ENCODE measurements around the gene TMEM150B. TPM values are rescaled to one million over a fixed set of nuclear protein-coding genes. Genes with fewer than 3 reads are reported as not detected.

Gene TMEM150B
- total RNA-seq, 1 experiment from 2014 or later: not detected

GRCh38 chr19:55299991-55300390 lies 25.1 kb downstream of the TMEM150B start:
- CTCF ChIA-PET: no interaction called here

GRCh38 chr19:55297267-55297666 lies 27.9 kb downstream of the TMEM150B start:
- H3K4me1 ChIP-seq (ENCODE audit: insufficient read depth, low read length): peaks cover 7% of the 10 kb centered on the region; the same call in 1 of the 2 replicates
- no TSS peak for BruUV-seq (replicated peaks)
- DNase-seq: no peak
- H3K9me2 ChIP-seq (replicated peaks; ENCODE audit: low read length): no peaks in the 10 kb centered on the region
- H3K9ac ChIP-seq (ENCODE audit: low read length): no peak overlapping the region
- TF ChIP-seq EZH2phosphoT487 (IDR thresholded peaks at IDR 0.05; ENCODE audit: borderline replicate concordance, low read length) (no peak), EZH2 (IDR thresholded peaks at IDR 0.05; ENCODE audit: low read length, unreplicated experiment) (no peak)
- no peaks in the 10 kb centered on the region for H3K27me3 ChIP-seq (ENCODE audit: low read length)
- H2AFZ ChIP-seq (ENCODE audit: low read length): no peak overlapping the region
- ChIA-PET POLR2A (ENCODE audit: unreplicated experiment) (no interaction called here), CTCF (interaction anchor here (0.5 kb wide), 1 partner anchor 87 kb away, joined by 3 read pairs; no protein-coding TSS in a partner anchor)
- no peaks in the 10 kb centered on the region for H3K36me3 ChIP-seq (ENCODE audit: low read depth, low read length)
- no peaks in the 10 kb centered on the region for H3F3A ChIP-seq (ENCODE audit: low read length, unreplicated experiment)
- H3K27ac ChIP-seq (ENCODE audit: low read length): no peak overlapping the region
- intact Hi-C loops (cut with micrococcal nuclease): no loop called here
- no peaks in the 10 kb centered on the region for H4K20me1 ChIP-seq (ENCODE audit: low read length)
- no peak overlapping the region for H3K4me2 ChIP-seq (ENCODE audit: low read length)
- no peak for ATAC-seq
- H3K4me3 ChIP-seq (ENCODE audit: low read length): no peak overlapping the region
- H3K9me3 ChIP-seq (ENCODE audit: low read length): no peaks in the 10 kb centered on the region
- H3K79me2 ChIP-seq (ENCODE audit: low read length): no peaks in the 10 kb centered on the region

More at GRCh38 chr19:55299991-55300390, 25.1 kb downstream of the TMEM150B start:
- no peak for TF ChIP-seq EZH2 (IDR thresholded peaks at IDR 0.05; ENCODE audit: low read length, unreplicated experiment)
- TF ChIP-seq, protein P1, sequence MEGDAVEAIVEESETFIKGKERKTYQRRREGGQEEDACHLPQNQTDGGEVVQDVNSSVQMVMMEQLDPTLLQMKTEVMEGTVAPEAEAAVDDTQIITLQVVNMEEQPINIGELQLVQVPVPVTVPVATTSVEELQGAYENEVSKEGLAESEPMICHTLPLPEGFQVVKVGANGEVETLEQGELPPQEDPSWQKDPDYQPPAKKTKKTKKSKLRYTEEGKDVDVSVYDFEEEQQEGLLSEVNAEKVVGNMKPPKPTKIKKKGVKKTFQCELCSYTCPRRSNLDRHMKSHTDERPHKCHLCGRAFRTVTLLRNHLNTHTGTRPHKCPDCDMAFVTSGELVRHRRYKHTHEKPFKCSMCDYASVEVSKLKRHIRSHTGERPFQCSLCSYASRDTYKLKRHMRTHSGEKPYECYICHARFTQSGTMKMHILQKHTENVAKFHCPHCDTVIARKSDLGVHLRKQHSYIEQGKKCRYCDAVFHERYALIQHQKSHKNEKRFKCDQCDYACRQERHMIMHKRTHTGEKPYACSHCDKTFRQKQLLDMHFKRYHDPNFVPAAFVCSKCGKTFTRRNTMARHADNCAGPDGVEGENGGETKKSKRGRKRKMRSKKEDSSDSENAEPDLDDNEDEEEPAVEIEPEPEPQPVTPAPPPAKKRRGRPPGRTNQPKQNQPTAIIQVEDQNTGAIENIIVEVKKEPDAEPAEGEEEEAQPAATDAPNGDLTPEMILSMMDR (conservative IDR thresholded peaks at IDR 0.05; ENCODE audit: low read depth, low read length): no peak
- TF ChIP-seq EZH2phosphoT487 (IDR thresholded peaks at IDR 0.05; ENCODE audit: borderline replicate concordance, low read length): no peak
- no peaks in the 10 kb centered on the region for H3K79me2 ChIP-seq (ENCODE audit: low read length)
- H3K9me2 ChIP-seq (replicated peaks; ENCODE audit: low read length): no peaks in the 10 kb centered on the region
- no peak overlapping the region for H3K27ac ChIP-seq (ENCODE audit: low read length)
- POLR2A ChIA-PET (ENCODE audit: unreplicated experiment): no interaction called here
- no peaks in the 10 kb centered on the region for H3K36me3 ChIP-seq (ENCODE audit: low read depth, low read length)
- H3K9ac ChIP-seq (ENCODE audit: low read length): no peak overlapping the region
- H2AFZ ChIP-seq (ENCODE audit: low read length): no peak overlapping the region
- no peaks in the 10 kb centered on the region for H3K9me3 ChIP-seq (ENCODE audit: low read length)
- ATAC-seq: no peak
- no TSS peak for BruUV-seq (replicated peaks)
- H3K4me3 ChIP-seq (ENCODE audit: low read length): no peak overlapping the region
- no peaks in the 10 kb centered on the region for H3F3A ChIP-seq (ENCODE audit: low read length, unreplicated experiment)
- no peak for DNase-seq
- H4K20me1 ChIP-seq (ENCODE audit: low read length): no peaks in the 10 kb centered on the region
- H3K4me1 ChIP-seq (ENCODE audit: insufficient read depth, low read length): peaks cover 7% of the 10 kb centered on the region; the same call in 1 of the 2 replicates
- no peaks in the 10 kb centered on the region for H3K27me3 ChIP-seq (ENCODE audit: low read length)
- intact Hi-C loops (cut with micrococcal nuclease): loop anchor here (5.0 kb wide), 1 partner anchor 72 kb away; the partner anchor contains the start of gene IL11
- no peak overlapping the region for H3K4me2 ChIP-seq (ENCODE audit: low read length)

DNA sequence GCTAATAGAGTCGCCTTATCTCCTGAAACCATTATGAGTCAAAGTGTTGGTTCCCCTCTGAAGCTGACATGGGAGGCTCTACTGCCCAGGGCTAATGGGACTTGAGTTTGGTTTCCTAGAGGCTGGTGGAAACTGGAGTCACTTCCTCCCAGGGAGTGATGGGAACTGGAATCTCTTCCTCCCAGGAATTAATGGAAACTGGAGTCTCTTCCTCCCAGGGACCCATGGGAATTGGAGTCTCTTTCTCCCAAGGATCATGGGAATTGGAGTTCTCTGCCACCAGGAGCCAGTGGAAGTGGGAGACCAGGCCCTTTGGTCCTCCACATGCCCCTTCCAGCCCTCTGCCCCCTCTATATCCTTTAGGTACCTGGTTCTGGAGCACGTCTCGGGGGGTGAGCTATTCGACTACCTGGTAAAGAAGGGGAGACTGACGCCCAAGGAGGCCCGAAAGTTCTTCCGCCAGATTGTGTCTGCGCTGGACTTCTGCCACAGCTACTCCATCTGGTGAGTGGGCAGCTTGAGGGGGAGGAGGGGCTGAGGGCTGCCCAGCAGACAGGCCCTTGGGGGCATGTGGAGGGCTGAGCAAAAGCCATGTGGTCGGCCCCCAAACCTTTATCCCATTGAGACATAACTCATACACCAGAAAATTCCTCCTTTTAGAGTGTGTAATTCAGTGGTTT lies 35.9 kb downstream of the TMEM150B start:
- intact Hi-C loops (cut with micrococcal nuclease): no loop called here
- TF ChIP-seq EZH2phosphoT487 (IDR thresholded peaks at IDR 0.05; ENCODE audit: borderline replicate concordance, low read length) (no peak), EZH2 (IDR thresholded peaks at IDR 0.05; ENCODE audit: low read length, unreplicated experiment) (no peak)
- TF ChIP-seq, protein P1 (conservative IDR thresholded peaks at IDR 0.05; ENCODE audit: low read depth, low read length): no peak
- H4K20me1 ChIP-seq (ENCODE audit: low read length): no peaks in the 10 kb centered on the region
- no peaks in the 10 kb centered on the region for H3K79me2 ChIP-seq (ENCODE audit: low read length)
- no peak overlapping the region for H2AFZ ChIP-seq (ENCODE audit: low read length)
- H3K9ac ChIP-seq (ENCODE audit: low read length): no peak overlapping the region
- no peaks in the 10 kb centered on the region for H3K36me3 ChIP-seq (ENCODE audit: low read depth, low read length)
- no peak overlapping the region for H3K4me2 ChIP-seq (ENCODE audit: low read length)
- no peak overlapping the region for H3K4me3 ChIP-seq (ENCODE audit: low read length)
- no peak overlapping the region for H3K27ac ChIP-seq (ENCODE audit: low read length)
- H3K9me2 ChIP-seq (replicated peaks; ENCODE audit: low read length): no peaks in the 10 kb centered on the region
- H3K27me3 ChIP-seq (ENCODE audit: low read length): no peaks in the 10 kb centered on the region
- BruUV-seq (replicated peaks): no TSS peak
- POLR2A ChIA-PET (ENCODE audit: unreplicated experiment): no interaction called here
- CTCF ChIA-PET: no interaction called here
- DNase-seq (peak; percentile 30), ATAC-seq (no peak)
- no peaks in the 10 kb centered on the region for H3K4me1 ChIP-seq (ENCODE audit: insufficient read depth, low read length)
- no peaks in the 10 kb centered on the region for H3K9me3 ChIP-seq (ENCODE audit: low read length)
- H3F3A ChIP-seq (ENCODE audit: low read length, unreplicated experiment): no peaks in the 10 kb centered on the region

Measured in PC-3 (cell line).